Measurements from ENCODE around the gene MYL11. TPM values are rescaled to one million over a fixed set of nuclear protein-coding genes. Genes with fewer than 3 reads are reported as not detected.

The MYL11 gene
- polyA plus RNA-seq, 1 donor from 2014 or later = not detected

GRCh38 chr16:30351586-30352419 lies 22.8 kb upstream of the MYL11 start:
- H3K36me3 ChIP-seq (ENCODE audit: insufficient read depth, low read length) = no peaks in the 10 kb centered on the region
- no peaks in the 10 kb centered on the region for H3K9me3 ChIP-seq (ENCODE audit: low read length)
- H3K9ac ChIP-seq (ENCODE audit: low read length) = no peak overlapping the region

More at GRCh38 chr16:30351586-30352419, 22.8 kb upstream of the MYL11 start:
- H3K9me2 ChIP-seq (ENCODE audit: insufficient read depth, low read length) = no peaks in the 10 kb centered on the region
- no peaks in the 10 kb centered on the region for H3K27me3 ChIP-seq (ENCODE audit: insufficient read depth, low read depth, low read length)
- no peak overlapping the region for H3K4me3 ChIP-seq (ENCODE audit: low read length)
- no peaks in the 10 kb centered on the region for H4K20me1 ChIP-seq (ENCODE audit: insufficient read depth)
- no peak overlapping the region for H3K4me2 ChIP-seq (ENCODE audit: low read length)
- H2AFZ ChIP-seq (ENCODE audit: low read depth, low read length) = no peak overlapping the region
- peaks cover 17% of the 10 kb centered on the region for H3K79me2 ChIP-seq (replicated peaks; ENCODE audit: insufficient read depth, low read length)
- no peak overlapping the region for H3K27ac ChIP-seq (ENCODE audit: low read length)
- TF ChIP-seq REST (IDR thresholded peaks at IDR 0.05; ENCODE audit: borderline replicate concordance) (no peak), EZH2 (IDR thresholded peaks at IDR 0.05; ENCODE audit: borderline replicate concordance, insufficient read depth, low read length, poor library complexity, severe bottlenecking) (no peak), TAF1 (IDR thresholded peaks at IDR 0.05; ENCODE audit: low read depth) (no peak), MXI1 (conservative IDR thresholded peaks at IDR 0.05; ENCODE audit: poor library complexity, severe bottlenecking) (no peak), POLR2AphosphoS5 (IDR thresholded peaks at IDR 0.05) (no peak), RAD21 (conservative IDR thresholded peaks at IDR 0.05) (no peak), SMC3 (conservative IDR thresholded peaks at IDR 0.05; ENCODE audit: poor library complexity) (no peak), EP300 (conservative IDR thresholded peaks at IDR 0.05; ENCODE audit: poor library complexity, severe bottlenecking) (no peak)
- TF ChIP-seq, protein P1, sequence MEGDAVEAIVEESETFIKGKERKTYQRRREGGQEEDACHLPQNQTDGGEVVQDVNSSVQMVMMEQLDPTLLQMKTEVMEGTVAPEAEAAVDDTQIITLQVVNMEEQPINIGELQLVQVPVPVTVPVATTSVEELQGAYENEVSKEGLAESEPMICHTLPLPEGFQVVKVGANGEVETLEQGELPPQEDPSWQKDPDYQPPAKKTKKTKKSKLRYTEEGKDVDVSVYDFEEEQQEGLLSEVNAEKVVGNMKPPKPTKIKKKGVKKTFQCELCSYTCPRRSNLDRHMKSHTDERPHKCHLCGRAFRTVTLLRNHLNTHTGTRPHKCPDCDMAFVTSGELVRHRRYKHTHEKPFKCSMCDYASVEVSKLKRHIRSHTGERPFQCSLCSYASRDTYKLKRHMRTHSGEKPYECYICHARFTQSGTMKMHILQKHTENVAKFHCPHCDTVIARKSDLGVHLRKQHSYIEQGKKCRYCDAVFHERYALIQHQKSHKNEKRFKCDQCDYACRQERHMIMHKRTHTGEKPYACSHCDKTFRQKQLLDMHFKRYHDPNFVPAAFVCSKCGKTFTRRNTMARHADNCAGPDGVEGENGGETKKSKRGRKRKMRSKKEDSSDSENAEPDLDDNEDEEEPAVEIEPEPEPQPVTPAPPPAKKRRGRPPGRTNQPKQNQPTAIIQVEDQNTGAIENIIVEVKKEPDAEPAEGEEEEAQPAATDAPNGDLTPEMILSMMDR (IDR thresholded peaks at IDR 0.05; ENCODE audit: poor library complexity, severe bottlenecking) = no peak
- no peaks in the 10 kb centered on the region for H3F3A ChIP-seq (ENCODE audit: insufficient read depth, low read length, poor library complexity, severe bottlenecking)
